HG03280 (cell line): ENCODE results near the gene FBXO2.

Experiments used
- ATAC-seq: cut with Tn5 transposase; IDR thresholded peaks from one replicate; pipeline ENCODE4 v1.9.1; 2021; ENCODE audit warnings: mild to moderate bottlenecking, moderate library complexity; ENCODE audit not compliant: unreplicated experiment

FBXO2 gene

DNA sequence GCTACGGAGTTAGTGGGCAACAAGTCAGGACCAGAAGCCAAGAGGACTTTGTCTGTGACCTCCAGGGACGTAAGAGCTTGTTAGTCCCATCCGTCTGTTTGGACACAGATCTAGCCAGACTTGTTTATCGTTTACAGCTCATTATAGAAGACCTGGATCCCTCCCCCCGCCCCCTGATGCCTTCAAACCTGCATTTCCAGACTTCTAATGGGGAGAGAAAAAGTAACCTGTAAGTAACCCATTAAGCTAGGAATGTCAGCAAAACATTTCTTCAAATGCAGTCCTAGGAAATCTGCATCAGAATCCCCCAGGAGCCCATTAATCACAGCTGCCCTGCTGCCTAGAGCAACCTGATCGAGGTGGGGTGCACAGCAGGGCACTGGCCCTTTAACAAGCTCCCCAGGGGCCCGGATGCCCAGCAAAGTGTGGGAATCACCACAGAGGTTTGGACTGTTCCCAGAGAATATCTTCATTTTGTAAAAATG lies 28.1 kb upstream of the FBXO2 start:
- no peak for ATAC-seq

GRCh38 chr1:11681071-11681771 lies 27.0 kb upstream of the FBXO2 start, which contains the start of gene MAD2L2:
Gene MAD2L2, minus strand, starts transcription at chr1:11681148. Its CDS starts 547 bp downstream, at chr1:11680601.
- ATAC-seq: peak; percentile 87

GRCh38 chr1:11680270-11681070 lies 26.2 kb upstream of the FBXO2 start:
- ATAC-seq: peak; percentile 21

DNA sequence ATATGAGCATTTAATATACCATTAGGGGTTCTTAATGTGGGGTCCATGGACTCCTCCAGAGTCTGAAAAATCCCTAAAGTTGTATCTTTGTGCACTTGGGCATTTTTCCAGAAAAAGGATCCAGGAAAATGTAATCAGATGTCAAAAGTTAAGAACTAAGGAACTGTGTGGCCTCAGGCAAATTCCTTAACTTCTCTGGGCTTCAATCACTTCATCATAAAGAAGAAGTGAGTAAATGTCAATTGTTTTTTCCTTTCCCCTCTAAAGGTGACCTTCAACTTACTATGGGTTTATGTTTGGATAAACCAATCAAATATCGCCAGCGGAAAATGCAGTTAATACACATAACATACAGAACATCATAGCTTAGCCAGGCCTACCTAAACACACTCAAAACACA lies 24.2 kb upstream of the FBXO2 start:
- no peak for ATAC-seq

GRCh38 chr1:11676386-11677103 lies 22.3 kb upstream of the FBXO2 start:
- ATAC-seq: no peak

GRCh38 chr1:11675325-11675724 lies 21.1 kb upstream of the FBXO2 start:
- ATAC-seq: no peak

DNA sequence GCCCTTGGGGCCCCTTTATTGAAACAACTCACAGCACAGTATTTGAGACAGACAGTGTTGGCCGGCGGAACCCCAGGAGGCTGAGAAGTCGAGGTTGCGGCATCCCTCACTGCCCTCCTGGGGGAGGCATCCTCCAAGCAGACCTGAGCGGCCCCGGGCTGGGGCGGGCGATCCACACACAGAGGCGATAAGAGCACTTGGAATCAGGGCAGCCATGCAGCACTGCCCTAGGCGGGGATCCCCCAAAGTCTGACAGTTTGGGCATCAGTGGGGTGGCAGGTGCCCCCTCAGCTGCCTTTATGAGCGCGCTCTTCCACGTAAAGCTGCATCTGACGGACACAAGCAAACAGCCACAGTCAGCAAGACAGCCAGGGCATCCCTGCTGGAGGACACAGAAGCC lies 20.3 kb upstream of the FBXO2 start:
- no peak for ATAC-seq

GRCh38 chr1:11673089-11673769 lies 19.0 kb upstream of the FBXO2 start:
- ATAC-seq: no peak

DNA sequence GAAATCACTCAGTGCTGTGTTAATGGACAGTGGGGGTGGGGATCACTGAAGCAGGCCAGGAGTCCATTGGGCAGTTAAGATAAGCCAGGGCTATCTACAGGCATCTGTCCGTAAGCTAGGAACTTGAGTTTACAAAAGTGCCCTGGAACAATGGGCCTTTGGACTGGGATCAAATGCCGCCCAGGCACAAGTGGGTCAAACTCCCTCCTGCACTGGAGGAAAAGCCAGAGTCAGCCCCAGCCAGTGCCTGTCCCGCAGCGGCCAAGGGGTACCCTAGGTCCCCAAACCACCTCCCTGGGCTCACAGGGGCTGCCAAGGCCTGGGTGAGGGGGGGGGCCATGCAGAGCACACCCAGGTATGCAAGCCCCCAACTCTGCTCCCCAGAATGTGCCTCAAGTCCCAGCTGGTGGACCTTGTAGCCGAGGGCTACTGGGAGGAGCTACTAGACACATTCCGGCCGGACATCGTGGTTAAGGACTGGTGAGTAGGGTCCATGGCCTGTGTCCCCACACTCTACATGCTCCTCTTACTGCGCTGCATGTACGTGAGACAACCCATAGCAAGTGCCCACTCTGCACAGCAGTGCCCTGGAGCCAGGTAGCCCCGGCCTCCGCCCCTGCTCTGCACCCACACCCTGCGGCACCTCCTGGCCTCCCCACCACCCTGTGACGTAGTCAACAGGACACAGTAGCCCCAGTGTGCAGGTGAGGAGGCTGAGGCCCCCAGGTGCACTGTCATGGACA lies 17.5 kb upstream of the FBXO2 start:
- ATAC-seq: no peak

- ATAC-seq: no peak
Observed at GRCh38 chr1:11671205-11671543, 16.9 kb upstream of the FBXO2 start.

- ATAC-seq: no peak
Observed at GRCh38 chr1:11670747-11671146, 16.5 kb upstream of the FBXO2 start.

DNA sequence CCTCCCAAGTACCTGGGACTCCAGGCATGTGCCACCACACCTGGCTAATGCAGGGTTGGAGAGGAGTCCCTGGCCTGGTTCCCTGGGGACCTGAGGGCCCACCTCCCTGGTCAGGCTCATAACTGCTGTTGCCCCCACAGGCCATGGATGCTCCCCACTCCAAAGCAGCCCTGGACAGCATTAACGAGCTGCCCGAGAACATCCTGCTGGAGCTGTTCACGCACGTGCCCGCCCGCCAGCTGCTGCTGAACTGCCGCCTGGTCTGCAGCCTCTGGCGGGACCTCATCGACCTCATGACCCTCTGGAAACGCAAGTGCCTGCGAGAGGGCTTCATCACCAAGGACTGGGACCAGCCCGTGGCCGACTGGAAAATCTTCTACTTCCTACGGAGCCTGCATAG lies 14.3 kb upstream of the FBXO2 start:
- no peak for ATAC-seq

GRCh38 chr1:11664336-11665065 lies 10.3 kb upstream of the FBXO2 start:
- ATAC-seq: peak; percentile 43

DNA sequence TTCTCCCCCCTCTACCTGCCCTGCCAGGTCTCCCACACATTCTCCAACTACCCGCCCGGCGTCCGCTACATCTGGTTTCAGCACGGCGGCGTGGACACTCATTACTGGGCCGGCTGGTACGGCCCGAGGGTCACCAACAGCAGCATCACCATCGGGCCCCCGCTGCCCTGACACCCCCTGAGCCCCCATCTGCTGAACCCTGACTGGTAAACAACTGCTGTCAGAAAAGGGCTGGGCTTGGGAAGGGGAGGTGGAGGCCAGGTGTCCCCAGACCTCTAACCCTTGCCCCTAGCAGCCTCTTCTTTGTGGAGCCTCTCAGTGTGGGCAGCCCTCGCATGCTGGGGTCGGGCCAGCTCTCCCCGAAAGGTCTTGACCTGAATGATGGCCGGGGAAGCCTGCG lies 6.9 kb upstream of the FBXO2 start:
- ATAC-seq: no peak

DNA sequence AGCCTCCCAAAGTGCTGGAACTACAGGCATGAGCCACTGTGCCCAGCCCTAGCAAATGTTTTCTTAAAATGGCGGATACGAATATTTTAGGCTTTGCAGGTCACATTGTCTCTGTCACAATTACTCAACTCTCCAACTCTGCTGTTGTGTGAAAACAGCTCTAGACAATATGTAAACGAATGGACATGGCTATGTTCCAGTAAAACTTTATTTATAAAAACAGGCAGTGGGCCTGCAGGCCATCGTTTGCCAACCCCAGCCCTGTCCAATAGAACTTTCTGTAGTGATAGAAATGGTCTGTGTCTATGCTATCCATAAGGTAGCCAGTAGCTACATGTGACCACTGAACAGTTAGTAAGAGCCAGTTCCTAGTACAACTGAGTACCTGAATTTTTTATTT lies 5.5 kb upstream of the FBXO2 start:
- ATAC-seq: no peak

DNA sequence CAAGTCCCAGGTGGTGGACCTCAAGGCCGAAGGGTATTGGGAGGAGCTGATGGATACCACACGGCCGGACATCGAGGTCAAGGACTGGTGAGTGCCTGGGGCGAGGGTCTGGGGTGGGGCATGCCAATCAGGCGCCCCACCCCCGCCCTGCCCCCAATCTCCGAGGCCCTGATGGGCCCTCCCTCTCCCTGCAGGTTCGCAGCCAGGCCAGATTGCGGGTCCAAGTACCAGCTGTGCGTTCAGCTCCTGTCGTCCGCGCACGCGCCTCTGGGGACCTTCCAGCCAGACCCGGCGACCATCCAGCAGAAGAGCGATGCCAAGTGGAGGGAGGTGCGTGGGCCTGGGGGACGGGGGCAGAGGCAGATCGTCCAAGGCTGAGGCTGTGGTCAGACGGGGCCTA lies 4.3 kb upstream of the FBXO2 start:
- ATAC-seq: no peak

DNA sequence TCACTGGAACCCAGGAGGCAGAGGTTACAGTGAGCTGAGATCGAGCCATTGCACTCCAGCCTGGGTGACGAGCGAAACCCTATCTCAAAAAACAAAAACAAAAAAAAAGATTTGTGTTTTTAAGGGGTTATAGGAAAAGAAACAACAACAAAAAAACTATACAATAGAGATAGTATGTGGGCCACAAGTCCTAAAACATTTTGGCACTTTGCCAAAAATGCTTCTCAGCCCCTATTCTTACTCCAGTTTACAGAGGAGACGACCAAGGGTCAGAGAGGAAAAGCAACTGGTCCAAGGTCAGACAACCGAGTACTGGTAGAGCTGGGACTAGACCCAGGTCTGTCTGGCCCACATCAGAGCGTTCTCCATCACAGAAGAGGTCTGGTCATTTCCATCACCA lies 3.4 kb upstream of the FBXO2 start:
- ATAC-seq: no peak

GRCh38 chr1:11654939-11655808 lies 945 bp upstream of the FBXO2 start:
- ATAC-seq: peak; percentile 34

DNA sequence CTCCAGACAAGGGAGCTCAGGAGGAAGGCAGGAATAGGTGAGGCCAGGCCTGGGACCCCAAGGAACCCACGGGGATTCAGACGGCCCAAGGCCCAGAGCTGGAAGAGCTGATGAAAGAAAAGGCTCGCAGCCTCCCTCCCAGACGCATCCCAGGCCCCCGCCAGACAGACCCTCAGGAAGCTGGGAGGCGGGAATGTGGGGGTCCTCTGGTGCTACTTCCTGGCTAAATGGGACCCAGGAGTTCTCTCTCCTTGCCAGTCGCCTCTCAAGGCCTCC lies 430 bp downstream of the FBXO2 start:
- no peak for ATAC-seq
